Stimulated activated naive CD8-positive, alpha-beta T cell treated with anti-CD3 and anti-CD28 coated beads, Interleukin-15, Interleukin-2, amounts not matched to agents 100 ng/mL and 50 ng/mL, for 24 hours (primary cell): Measurements from ENCODE around the gene EFNB2.

Source experiments
- H3K27ac Mint-ChIP-seq: one replicate; pipeline ENCODE4 v1.8.0; 2021; ENCODE audit warnings: mild to moderate bottlenecking, mixed read lengths
- H3K27me3 Mint-ChIP-seq: one replicate; pipeline ENCODE4 v1.8.0; 2021; ENCODE audit warnings: mixed read lengths
- H3K36me3 Mint-ChIP-seq: one replicate; pipeline ENCODE4 v1.8.0; 2021; ENCODE audit warnings: low read depth, mixed read lengths
- H3K4me1 Mint-ChIP-seq: one replicate; pipeline ENCODE4 v1.8.0; 2021; ENCODE audit warnings: low read depth, mixed read lengths
- H3K4me3 Mint-ChIP-seq: one replicate; pipeline ENCODE4 v1.8.0; 2021; ENCODE audit warnings: mild to moderate bottlenecking, mixed read lengths
- H3K9me3 Mint-ChIP-seq: one replicate; pipeline ENCODE4 v1.8.0; 2021; ENCODE audit warnings: mixed read lengths

Gene EFNB2

DNA sequence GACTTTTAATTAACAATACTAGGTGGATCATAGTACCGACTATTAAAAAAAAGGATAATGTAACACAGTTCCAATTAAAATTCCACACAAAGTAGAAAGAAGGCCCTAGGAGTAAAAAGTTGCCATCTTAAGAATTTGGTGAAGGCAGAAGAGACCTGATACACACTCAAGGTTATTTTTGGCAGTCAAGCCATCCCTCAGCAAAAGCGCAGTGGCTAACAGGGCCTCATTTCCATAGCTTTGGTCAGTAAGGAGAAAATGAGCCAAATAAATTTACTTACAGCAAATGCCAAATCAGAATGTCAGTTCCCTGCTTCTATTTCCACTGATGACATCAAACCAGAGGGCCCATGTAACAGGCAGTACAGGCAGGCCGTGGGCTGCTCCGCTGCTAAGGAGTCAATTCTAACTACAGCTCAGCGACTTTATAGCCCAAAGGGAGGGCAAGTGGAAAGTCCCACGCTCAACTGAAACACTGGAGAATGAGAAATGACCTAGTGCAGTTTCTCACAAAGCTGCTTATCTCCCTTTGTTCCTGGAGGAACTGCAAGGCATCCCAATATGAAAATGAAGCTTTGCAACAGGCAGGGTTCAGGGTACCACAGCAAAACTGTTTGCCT is 26.2 kb upstream of the EFNB2 start:
- Mint-ChIP-seq H3K9me3 (no peaks in the 10 kb centered on the region), H3K4me1 (peaks cover 81% of the 10 kb centered on the region), H3K27ac (peak overlapping the region; percentile 86), H3K4me3 (peak overlapping the region; percentile 23), H3K36me3 (peaks cover 59% of the 10 kb centered on the region), H3K27me3 (no peaks in the 10 kb centered on the region)

- H3K4me1 Mint-ChIP-seq = peaks cover 75% of the 10 kb centered on the region
- peak overlapping the region; percentile 50 for H3K4me3 Mint-ChIP-seq
- H3K36me3 Mint-ChIP-seq = peaks cover 61% of the 10 kb centered on the region
- H3K9me3 Mint-ChIP-seq = no peaks in the 10 kb centered on the region
- no peaks in the 10 kb centered on the region for H3K27me3 Mint-ChIP-seq
- peak overlapping the region; percentile 86 for H3K27ac Mint-ChIP-seq
Observed at GRCh38 chr13:106560821-106561220, 25.4 kb upstream of the EFNB2 start.

- H3K27me3 Mint-ChIP-seq = no peaks in the 10 kb centered on the region
- no peaks in the 10 kb centered on the region for H3K9me3 Mint-ChIP-seq
- H3K4me1 Mint-ChIP-seq = peaks cover 67% of the 10 kb centered on the region
Observed at GRCh38 chr13:106558527-106558926, 23.1 kb upstream of the EFNB2 start.

GRCh38 chr13:106555631-106556328 is 20.3 kb upstream of the EFNB2 start:
- H3K36me3 Mint-ChIP-seq = peaks cover 89% of the 10 kb centered on the region
- no peaks in the 10 kb centered on the region for H3K9me3 Mint-ChIP-seq
- no peaks in the 10 kb centered on the region for H3K27me3 Mint-ChIP-seq
- H3K4me3 Mint-ChIP-seq = no peak overlapping the region
- peaks cover 52% of the 10 kb centered on the region for H3K4me1 Mint-ChIP-seq
- H3K27ac Mint-ChIP-seq = peak overlapping the region; percentile 6

More at GRCh38 chr13:106558527-106558926, 23.1 kb upstream of the EFNB2 start:
- Mint-ChIP-seq H3K4me3 (no peak overlapping the region), H3K27ac (peak overlapping the region; percentile 40), H3K36me3 (peaks cover 67% of the 10 kb centered on the region)

DNA sequence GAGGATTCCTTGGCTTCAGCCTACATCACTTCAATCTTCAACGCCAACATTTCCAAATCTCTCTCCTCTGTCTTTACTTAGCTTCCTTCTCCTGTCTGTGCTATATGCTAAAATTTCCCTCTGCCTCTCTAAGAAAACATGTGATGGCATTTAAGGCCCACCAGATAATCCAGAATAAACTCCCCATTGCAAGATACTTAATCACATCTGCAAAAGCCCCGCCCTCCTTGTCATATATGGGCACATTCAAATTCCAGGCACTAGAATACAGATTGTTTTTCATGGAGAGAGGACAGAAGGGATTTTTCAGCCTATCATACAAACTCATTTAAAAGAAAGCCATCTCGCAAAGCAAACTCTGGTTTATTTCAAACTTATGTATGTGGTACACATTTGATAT is 16.3 kb upstream of the EFNB2 start:
- Mint-ChIP-seq H3K4me3 (no peak overlapping the region), H3K4me1 (peaks cover 44% of the 10 kb centered on the region), H3K36me3 (peaks cover 78% of the 10 kb centered on the region), H3K9me3 (no peaks in the 10 kb centered on the region), H3K27ac (peak overlapping the region; percentile 28), H3K27me3 (no peaks in the 10 kb centered on the region)

DNA sequence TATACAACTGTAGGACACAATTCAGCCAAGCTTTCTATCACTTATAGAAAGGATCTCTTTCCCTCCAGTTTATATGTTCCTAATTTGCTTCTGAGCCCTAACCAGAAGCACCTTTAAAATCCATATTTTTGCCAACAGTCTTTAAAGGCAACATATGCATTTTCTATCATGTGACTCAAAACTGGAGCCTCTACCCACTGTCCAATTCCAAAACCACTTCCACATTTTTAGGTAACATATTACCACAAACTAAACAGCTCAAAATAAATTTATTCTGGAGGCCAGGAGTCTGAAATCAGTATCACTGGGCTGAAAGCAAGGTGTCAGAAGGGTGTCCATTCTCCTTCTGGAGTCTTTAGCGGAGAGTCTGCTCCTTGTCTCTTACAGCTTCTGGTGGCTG is 15.9 kb upstream of the EFNB2 start:
- no peak overlapping the region for H3K4me3 Mint-ChIP-seq
- H3K36me3 Mint-ChIP-seq = peaks cover 74% of the 10 kb centered on the region
- no peaks in the 10 kb centered on the region for H3K27me3 Mint-ChIP-seq
- H3K9me3 Mint-ChIP-seq = no peaks in the 10 kb centered on the region
- peaks cover 44% of the 10 kb centered on the region for H3K4me1 Mint-ChIP-seq
- H3K27ac Mint-ChIP-seq = no peak overlapping the region

DNA sequence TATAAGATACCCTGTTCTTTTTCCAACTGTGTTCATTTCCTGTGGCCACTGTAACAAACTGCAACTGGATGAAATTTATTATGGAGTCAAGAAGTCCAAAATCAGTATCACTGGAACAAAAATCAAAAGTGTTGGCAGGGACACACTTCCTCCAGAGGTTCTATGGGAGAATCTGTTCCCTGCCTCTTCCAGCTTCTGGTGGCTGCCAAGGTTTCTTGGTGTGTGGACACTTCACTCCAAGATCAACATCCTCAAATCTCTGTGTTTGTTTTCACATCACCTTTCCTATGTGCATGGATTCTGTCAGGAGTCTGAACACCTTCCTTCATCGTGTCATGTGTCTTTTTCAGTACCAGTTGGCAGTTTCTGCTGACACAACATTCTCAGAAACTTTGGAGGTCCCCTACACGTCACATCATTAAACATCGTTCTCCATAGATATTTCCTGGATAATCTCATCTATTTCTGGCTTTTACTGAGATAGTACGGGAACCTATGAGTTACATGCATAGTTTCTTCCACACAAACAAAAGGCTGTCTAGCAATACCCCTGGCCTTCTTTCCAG is 15.2 kb upstream of the EFNB2 start:
- H3K27ac Mint-ChIP-seq = no peak overlapping the region

GRCh38 chr13:106548064-106548696 is 12.7 kb upstream of the EFNB2 start:
- Mint-ChIP-seq H3K9me3 (no peaks in the 10 kb centered on the region), H3K27ac (no peak overlapping the region), H3K36me3 (peaks cover 48% of the 10 kb centered on the region), H3K4me1 (peaks cover 26% of the 10 kb centered on the region), H3K27me3 (no peaks in the 10 kb centered on the region), H3K4me3 (no peak overlapping the region)

More for the DNA sequence above, 15.2 kb upstream of the EFNB2 start:
- Mint-ChIP-seq H3K36me3 (peaks cover 67% of the 10 kb centered on the region), H3K9me3 (no peaks in the 10 kb centered on the region), H3K4me3 (no peak overlapping the region), H3K4me1 (peaks cover 40% of the 10 kb centered on the region), H3K27me3 (no peaks in the 10 kb centered on the region)

DNA sequence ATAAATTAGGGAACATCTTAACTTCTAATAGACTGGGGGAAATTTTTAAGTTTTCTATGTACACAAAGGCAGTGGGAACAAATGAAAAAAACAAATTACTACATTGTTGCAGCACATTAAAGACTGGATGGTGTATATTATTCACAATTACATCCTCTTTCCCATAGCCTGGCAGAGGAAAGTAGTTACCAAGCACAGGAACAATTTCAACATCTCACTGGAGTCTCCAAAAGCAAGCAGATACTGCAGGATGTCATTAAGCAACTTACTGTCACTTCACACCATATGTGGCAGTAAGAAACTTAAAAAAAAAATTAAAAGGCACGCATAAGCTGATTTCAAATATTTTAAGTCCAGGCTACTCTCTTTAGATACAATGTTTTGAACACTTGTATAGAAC is 6.4 kb upstream of the EFNB2 start:
- peaks cover 29% of the 10 kb centered on the region for H3K36me3 Mint-ChIP-seq
- no peak overlapping the region for H3K4me3 Mint-ChIP-seq

GRCh38 chr13:106540613-106541012 is 5.2 kb upstream of the EFNB2 start:
- peaks cover 8% of the 10 kb centered on the region for H3K4me1 Mint-ChIP-seq
- no peaks in the 10 kb centered on the region for H3K9me3 Mint-ChIP-seq
- H3K4me3 Mint-ChIP-seq = no peak overlapping the region
- H3K27ac Mint-ChIP-seq = no peak overlapping the region
- no peaks in the 10 kb centered on the region for H3K27me3 Mint-ChIP-seq
- H3K36me3 Mint-ChIP-seq = peaks cover 29% of the 10 kb centered on the region

More for the DNA sequence above, 6.4 kb upstream of the EFNB2 start:
- H3K27ac Mint-ChIP-seq = no peak overlapping the region
- peaks cover 1% of the 10 kb centered on the region for H3K4me1 Mint-ChIP-seq
- H3K27me3 Mint-ChIP-seq = no peaks in the 10 kb centered on the region
- H3K9me3 Mint-ChIP-seq = no peaks in the 10 kb centered on the region

GRCh38 chr13:106537521-106537920 is 2.1 kb upstream of the EFNB2 start:
- Mint-ChIP-seq H3K27ac (no peak overlapping the region), H3K9me3 (no peaks in the 10 kb centered on the region), H3K4me1 (peaks cover 21% of the 10 kb centered on the region), H3K36me3 (peaks cover 17% of the 10 kb centered on the region), H3K4me3 (no peak overlapping the region), H3K27me3 (peaks cover 12% of the 10 kb centered on the region)

GRCh38 chr13:106536244-106537034 is 977 bp upstream of the EFNB2 start:
- H3K27me3 Mint-ChIP-seq = peaks cover 23% of the 10 kb centered on the region
- peaks cover 9% of the 10 kb centered on the region for H3K36me3 Mint-ChIP-seq
- peaks cover 22% of the 10 kb centered on the region for H3K4me1 Mint-ChIP-seq
- no peaks in the 10 kb centered on the region for H3K9me3 Mint-ChIP-seq
- peak overlapping the region; percentile 85 for H3K27ac Mint-ChIP-seq
- peak overlapping the region; percentile 86 for H3K4me3 Mint-ChIP-seq

DNA sequence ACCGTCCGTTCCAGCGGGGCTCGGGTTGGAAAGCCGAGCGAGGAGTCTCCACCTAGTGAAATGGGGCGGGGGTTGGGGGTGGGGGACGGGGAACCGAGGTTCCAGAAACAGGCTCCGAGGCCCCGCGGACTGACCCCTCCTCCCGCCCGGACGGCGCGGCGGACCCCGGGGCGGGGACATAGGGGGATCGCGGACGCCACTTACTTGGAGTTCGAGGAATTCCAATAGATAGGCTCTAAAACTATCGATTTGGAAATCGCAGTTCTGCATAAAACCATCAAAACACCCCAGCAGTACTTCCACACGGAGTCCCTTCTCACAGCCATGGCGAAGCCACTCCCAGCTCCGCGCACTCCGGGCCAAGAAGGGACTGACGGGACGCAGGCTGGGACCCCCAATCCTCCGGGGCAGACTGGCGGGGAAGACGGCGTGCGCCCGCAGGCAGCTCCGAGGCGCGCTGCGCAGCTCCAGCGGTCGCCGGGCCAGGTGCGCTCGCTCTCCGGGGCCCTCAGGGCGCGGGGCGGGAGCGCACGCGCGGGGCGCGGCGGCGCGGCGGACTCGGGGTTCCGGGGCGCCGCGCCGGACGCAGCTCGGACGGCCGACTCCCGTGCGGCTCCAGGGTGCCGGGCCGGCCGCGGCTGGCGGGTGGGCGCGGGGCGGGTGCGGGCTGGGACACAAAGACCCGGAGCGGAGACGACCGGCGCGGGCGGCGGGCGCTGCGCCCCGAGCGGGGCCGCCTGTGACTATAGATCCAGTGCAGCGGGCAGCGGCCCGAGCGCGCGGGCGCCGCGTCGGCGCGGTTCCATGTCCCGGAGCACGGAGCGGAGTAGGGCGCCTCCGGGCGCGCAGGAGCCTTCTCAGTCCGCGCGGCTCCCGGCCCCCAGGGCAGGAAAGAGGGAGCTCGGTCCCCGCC is 567 bp downstream of the EFNB2 start:
- Mint-ChIP-seq H3K27ac (no peak overlapping the region), H3K27me3 (peaks cover 36% of the 10 kb centered on the region), H3K9me3 (no peaks in the 10 kb centered on the region), H3K4me3 (peak overlapping the region; percentile 77), H3K4me1 (peaks cover 22% of the 10 kb centered on the region), H3K36me3 (no peaks in the 10 kb centered on the region)
